Gastrocnemius medialis (tissue), 4 donors: Measurements from ENCODE around the gene C9orf43.

Experiments
- POLR2A ChIP-seq, 2 donors: fragments of 450-650 bp; IDR thresholded peaks; one replicate each; pipeline ENCODE4 v1.6.1; 2017; ENCODE audit warnings: antibody characterized with exemption in 2 of 2, mild to moderate bottlenecking in 2 of 2, moderate library complexity in 2 of 2
- TF ChIP-seq, protein P1 (sequence below), 5 experiments: fragments of 450-650 bp in 3 of 5; fragments of 200-600 bp in 2 of 5; sonication (generic) in 2 of 5; IDR thresholded peaks in 4 of 5; conservative IDR thresholded peaks in 1 of 5; 1 replicate in 4 of 5; 2 replicates in 1 of 5; pipeline ENCODE4 v1.5.1; 2016 to 2019; ENCODE audit warnings: antibody characterized with exemption in 5 of 5, mild to moderate bottlenecking in 3 of 5, moderate library complexity in 3 of 5

DNA sequence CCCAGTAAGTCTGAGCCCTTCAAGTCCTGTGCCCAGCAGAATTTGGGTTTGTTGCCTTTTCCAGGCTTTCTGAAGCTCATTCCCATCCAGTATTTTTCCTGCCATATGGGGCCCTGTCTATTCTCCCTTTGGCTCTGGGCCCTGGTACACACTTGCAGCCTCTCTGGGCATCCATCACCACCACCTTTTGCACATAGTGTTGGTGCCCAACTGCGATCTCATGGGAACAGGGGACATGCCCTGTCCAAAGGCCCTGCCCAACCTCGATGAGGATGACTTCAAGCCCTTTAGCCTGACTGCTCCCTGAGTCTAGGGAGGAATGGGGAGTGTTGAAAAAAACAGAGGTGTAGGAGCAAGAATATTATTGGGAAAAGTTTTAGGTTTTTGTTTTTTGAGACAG, 64.5 kb downstream of the C9orf43 start:
- TF ChIP-seq, protein P1, sequence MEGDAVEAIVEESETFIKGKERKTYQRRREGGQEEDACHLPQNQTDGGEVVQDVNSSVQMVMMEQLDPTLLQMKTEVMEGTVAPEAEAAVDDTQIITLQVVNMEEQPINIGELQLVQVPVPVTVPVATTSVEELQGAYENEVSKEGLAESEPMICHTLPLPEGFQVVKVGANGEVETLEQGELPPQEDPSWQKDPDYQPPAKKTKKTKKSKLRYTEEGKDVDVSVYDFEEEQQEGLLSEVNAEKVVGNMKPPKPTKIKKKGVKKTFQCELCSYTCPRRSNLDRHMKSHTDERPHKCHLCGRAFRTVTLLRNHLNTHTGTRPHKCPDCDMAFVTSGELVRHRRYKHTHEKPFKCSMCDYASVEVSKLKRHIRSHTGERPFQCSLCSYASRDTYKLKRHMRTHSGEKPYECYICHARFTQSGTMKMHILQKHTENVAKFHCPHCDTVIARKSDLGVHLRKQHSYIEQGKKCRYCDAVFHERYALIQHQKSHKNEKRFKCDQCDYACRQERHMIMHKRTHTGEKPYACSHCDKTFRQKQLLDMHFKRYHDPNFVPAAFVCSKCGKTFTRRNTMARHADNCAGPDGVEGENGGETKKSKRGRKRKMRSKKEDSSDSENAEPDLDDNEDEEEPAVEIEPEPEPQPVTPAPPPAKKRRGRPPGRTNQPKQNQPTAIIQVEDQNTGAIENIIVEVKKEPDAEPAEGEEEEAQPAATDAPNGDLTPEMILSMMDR (IDR thresholded peaks at IDR 0.05 in 4 of 5, conservative IDR thresholded peaks at IDR 0.05 in 1 of 5): no peak
- TF ChIP-seq POLR2A (IDR thresholded peaks at IDR 0.05): no peak
